SK-N-SH treated with all-trans-retinoic acid at 6 μM for 48 hours (cell line): ENCODE measurements around the gene ESAM.

Experiments
- RARB ChIP-seq: fragments of 250-450 bp; sonication (Bioruptor Pico); IDR thresholded peaks from 2 replicates; pipeline ENCODE4 v1.8.0; 2021; ENCODE audit warnings: mild to moderate bottlenecking, moderate library complexity
- SNAI2 ChIP-seq: fragments of 250-450 bp; sonication (Bioruptor Pico); IDR thresholded peaks from 2 replicates; pipeline ENCODE4 v1.5.0; 2020; ENCODE audit warnings: mild to moderate bottlenecking, moderate library complexity

- TF ChIP-seq RARB (CRISPR knock-in tag) (no peak), SNAI2 (CRISPR knock-in tag) (no peak)
Observed at GRCh38 chr11:124778281-124778680, 16.2 kb upstream of the ESAM start.
